GM18502 (cell line): Measurements from ENCODE around the gene EFCAB6.

Source experiments
- ATAC-seq: cut with Tn5 transposase; IDR thresholded peaks from one replicate; pipeline ENCODE4 v1.9.1; 2021; ENCODE audit warnings: mild to moderate bottlenecking; ENCODE audit not compliant: unreplicated experiment, poor library complexity

EFCAB6 gene

DNA sequence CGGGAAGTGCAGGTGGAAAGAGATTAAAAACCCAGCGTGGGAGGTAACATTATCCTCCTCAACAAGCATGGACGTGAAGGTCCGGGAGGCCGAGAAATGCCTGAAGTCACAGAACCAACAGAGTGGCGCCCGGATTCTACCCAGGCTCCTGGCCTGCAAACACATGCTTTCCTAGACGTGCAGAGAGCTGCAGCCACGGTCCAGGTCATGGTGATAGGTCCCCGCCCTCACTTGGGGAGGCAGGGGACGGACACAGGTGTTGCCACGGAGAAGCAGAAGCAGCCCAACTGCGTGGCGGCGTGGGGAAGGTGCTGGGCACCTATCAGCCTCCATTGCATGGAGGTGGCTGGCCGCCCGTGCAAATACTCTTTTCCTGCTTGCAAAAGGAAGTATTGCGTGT is 251.5 kb downstream of the EFCAB6 start:
- ATAC-seq, result no peak

- no peak for ATAC-seq
Measured at GRCh38 chr22:43555561-43556515, 256.3 kb downstream of the EFCAB6 start.

- no peak for ATAC-seq
Measured at GRCh38 chr22:43554694-43555365, 257.3 kb downstream of the EFCAB6 start.

- ATAC-seq, result no peak
Measured at GRCh38 chr22:43554259-43554636, 257.9 kb downstream of the EFCAB6 start.

DNA sequence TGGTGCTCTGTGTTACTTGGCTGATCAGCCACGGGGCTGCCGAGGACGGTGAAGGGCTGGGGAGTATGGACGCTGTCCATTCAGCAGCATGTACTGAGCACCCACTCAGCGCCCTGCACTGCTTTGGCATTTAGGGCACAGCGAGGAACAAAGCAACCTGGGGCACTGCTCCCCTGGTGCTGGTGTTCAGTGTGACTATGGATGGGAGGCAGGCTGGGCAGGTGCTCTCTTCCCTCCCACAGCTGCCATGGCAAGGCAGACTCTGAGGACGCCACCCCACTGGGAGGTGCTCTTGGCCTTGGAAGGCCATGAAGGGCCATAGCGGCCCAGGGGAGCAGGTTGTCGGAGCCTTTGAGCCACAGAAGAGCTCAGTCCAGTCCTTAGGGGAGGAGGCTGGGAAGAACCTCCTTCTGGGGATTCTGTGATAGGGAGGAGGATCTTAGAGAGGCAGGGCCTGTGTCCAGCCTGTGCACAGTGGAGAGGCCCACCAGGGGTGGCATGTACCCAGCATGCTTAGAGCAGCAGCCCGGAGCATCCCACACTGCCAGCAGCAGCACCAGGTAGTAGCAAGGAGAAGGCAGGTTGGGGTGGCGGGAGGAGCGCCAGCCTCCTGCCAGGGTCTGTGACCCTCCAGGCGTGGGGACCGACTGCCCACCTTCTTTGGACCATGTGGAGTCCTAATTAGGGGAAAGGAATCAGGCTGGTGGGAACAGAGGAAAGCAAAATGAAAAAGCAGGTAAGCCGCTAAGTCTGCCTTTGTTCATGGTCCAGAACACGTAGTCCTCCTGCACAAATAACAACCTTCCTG is 258.4 kb downstream of the EFCAB6 start:
- no peak for ATAC-seq

DNA sequence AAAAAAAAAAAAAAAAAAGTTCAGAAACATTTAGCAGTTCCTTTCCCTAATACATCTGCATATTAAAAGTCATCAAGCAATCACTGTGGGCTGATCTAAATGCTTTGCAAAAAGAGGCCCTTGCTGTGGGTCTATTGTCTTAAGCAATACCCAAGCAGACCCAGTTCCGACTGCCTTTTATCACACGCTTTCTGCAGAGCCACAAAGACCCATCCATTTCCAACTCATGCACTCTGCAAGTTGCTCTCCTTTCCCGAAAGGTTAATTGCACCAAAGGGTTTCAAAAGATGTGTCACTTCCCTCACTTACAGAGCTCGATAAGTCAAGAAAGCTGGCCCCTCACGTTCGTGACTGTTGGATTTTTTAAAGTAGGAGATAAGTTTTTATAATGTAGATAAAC is 261.4 kb downstream of the EFCAB6 start:
- ATAC-seq, result no peak

DNA sequence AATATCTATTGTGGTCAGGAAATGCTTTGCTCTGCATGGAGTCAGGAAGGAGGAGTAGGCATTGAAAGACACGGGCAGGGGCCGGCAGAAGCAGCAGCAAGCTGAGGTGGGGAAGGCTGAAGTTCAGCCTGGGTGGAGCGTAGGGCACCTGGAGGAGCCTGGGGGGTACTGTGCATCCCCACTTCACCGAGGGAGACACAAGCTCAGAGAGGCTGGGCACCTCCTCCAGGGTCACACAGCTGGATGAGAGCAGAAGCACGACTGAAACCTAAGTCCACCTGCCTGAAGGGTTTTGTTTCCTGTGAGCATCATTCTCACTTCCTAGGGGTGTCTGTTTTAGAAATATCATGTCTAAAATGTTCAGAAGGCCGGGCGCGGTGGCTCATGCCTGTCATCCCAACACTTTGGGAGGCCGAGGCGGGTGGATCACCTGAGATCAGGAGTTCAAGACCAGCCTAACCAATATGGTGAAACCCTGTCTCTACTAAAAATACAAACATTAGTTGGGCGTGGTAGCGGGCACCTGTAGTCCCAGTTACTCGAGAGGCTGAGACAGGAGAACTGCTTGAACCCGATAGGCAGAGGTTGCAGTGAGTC is 262.0 kb downstream of the EFCAB6 start:
- ATAC-seq, result no peak

- ATAC-seq, result no peak
Measured at GRCh38 chr22:43546186-43546585, 265.9 kb downstream of the EFCAB6 start.

- no peak for ATAC-seq
Measured at GRCh38 chr22:43544289-43544673, 267.8 kb downstream of the EFCAB6 start.

DNA sequence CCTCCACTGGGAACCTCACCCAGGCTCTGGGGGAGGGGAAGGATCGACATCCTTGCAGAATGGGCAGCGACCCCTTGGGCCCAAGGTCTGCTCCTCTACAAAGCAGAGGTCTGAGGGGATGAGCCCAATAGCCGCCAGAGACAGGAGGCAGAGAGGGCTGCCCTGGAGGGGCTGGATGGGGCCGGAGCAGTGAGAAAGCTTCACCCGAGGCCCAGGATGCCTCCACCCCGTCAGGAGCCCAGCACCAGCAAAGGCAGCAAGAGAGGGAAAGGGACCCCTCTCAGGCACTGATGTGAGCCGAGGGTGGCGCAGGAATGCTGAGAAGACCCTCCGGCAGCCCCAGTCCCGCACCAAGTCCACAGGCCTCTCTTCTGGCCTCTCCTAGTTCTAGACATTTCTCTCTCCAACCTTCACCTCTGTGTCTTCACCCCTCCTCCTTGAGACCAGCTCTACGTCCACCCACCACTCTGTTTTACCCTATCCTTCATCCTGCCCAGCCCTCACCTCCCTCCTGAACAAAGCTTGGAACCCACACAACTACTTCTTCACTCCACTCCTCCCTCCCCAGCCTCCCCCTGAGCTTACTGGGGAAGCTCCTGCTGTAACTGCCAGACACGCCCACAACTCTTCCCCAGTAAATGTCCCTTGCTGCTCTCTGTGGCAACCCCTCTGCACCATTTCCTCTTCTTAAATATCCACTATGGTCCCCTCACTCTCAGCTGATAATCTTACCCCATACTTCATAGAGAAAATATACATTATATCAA is 268.4 kb downstream of the EFCAB6 start:
- no peak for ATAC-seq

DNA sequence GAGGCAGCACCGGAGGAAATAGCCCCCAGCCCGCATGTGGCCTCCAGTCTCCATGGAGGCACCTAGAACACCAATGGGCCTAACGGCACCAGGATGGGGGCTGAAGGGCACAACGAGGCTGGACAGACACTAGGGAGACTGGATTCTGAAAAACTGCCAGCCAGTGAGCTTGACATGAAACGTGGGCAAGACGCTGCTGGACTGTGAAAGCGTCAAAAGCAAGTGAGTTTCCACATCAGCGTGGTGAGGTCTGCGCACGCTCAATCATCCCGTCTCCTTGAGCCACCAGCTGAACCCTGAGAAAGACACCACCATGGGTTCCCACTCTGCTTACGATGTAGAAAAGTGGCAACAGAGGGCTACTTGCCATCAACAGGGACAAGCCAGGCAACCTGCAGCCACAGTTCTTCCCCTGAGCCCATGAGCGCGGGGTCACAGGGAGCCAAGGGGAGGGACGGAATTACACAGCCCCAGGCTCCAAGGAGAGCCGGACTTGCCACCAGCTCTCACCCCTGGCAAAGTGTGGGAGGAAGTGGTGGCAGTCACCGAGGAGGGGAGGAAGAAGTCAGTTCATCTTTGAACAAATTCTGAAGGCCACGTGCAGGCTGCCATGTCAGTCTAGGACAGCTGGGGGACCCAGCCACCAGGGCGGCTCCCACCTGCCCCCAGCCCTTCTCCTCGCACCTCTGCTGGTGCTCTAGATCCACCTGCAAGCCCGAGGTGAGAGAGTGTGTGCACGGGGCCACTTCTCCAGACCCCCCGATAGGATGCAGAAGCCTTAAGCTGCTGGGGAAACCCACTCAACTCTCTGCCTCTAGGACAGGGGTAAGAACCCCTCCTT is 269.2 kb downstream of the EFCAB6 start:
- ATAC-seq, result no peak

DNA sequence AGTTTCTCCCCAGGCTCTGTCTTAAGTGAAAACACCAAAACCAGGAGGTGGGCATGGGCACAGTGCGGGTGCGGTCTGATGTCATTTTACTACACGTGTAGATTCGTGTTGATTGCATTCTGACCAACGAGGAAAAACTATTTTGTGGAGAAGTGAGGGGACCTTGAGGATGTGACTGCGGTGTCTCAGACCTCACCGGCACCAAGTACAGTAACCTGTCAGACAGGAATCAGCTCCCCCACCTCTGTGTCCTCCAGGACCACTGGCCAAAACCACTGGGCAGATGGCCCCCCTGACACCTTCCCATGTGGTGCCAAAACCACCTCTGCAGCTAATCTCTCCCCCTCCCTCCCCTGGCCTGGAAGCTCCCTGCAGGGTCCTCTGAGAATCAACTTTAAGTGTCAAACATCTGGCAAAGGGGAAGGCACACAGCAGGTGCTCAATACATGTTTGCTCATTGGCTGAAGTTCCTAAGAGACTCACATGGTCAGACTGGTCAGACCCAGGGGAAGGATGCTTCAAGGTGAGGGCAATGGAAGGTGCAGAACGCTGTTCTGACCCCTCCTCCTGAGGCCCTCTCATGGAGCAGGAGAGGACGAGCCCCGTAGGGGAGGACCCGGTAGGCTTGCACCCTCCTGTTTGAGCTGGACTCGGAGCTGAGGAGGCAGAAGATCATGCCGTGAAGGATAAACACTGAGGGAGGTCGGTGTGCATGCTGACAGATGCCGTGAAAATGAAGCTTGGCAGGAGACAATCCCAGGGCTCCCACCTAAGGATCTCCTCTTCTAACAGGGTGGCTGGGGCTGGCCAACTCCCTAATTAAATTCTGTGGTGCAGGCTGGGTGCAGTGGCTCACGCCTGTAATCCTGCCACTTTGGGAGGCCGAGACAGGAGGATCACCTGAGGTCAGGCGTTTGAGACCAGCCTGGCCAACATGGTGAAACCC is 270.4 kb downstream of the EFCAB6 start:
- no peak for ATAC-seq

GRCh38 chr22:43541022-43541421 is 271.1 kb downstream of the EFCAB6 start:
- no peak for ATAC-seq

GRCh38 chr22:43540529-43540923 is 271.6 kb downstream of the EFCAB6 start:
- no peak for ATAC-seq

DNA sequence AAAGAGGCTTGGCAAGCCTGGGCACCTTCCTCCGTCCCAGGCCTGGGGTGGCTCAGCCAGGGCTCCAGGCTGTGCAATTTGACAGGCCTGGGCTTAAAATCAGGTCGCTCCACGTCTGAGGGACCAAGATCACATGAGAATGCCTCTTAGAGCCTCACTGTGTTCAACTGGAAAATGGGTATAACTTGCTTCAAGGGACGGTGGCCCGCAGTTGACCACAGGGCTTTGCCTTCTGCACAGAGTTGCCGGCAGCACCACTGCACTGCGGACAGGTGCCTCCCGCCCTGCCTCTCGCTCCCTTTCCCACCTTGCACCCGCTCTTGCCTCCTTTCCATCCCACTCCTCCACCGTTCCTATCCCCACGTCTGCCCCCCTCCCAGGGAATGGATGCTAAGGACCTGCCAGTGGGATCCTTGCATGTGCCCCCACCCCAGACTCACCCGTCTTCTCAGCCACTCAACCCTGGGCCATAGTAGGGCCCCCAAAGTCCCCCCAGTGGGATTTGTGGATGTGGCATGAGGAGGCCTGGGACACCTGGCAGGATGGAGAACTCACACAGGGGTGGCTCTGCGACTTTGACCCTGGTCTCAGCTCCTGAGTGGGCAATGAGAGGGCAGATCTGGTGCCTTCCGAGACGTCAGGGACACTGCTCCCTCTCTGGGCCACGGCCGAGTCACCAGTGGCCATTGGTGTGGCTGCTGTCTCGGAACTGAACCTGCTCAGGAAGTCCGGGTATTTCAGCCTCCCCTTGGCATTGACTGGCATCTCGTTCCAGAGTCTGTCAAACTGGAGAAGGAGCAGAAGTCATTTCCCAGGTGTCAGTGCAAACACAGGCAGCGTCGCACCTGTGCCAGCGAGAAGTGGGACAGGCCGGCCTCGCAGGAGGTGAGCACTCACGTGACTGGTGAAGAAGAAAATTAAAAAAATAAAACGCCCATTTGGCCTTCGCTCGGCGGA is 272.3 kb downstream of the EFCAB6 start:
- no peak for ATAC-seq

DNA sequence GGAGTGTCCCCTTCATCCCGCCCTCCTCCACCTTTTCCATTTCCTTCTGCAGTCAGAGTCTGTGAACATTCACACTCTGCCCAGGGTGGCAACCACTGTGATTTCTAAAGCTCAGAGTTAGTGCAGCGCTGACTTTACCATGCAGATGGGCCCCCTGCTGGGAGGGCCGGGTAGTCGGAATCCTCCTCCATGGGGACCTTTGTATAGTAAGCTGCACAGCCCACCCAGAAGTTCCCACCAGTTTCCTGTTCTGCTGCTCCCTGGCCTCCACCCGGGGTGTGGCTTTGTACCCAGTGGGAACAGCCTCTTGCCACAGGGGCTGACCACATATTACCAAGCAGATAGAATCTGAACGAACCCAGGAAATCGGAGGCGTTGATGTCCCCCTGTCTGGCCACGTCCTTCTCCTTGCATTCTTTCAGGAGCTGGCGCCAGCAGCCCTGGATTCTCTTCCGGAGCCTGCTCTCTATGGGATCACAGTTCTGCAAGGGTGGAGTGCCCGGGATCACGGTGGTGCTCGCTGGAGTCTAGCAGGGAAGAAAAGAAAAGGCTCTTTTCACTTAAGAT is 275.0 kb downstream of the EFCAB6 start:
- no peak for ATAC-seq
